K562 (cell line): ENCODE measurements around the gene ANKRD13D. TPM values are rescaled to one million over a fixed set of nuclear protein-coding genes. Genes with fewer than 3 reads are reported as not detected.
A peak's percentile ranks its signal among the peaks of the same experiment; 100 is the strongest.

Experiments used
- BHLHE40 ChIP-seq: IDR thresholded peaks from 2 replicates; pipeline ENCODE4 v1.6.1; 2011; ENCODE audit warnings: low read length, improper control_type of control experiment
- CCNT2 ChIP-seq: IDR thresholded peaks from 2 replicates; pipeline ENCODE4 v1.6.1; 2011; ENCODE audit warnings: borderline replicate concordance, low read depth, mild to moderate bottlenecking, moderate library complexity, mixed read lengths, low read length; ENCODE audit not compliant: insufficient read length; ENCODE audit errors: extremely low read depth
- CHD4 ChIP-seq: fragments of 200-600 bp; sonication (generic); IDR thresholded peaks from 3 replicates; pipeline ENCODE4 v1.6.1; 2012; ENCODE audit warnings: low read depth, mild to moderate bottlenecking, mixed read lengths, low read length, inconsistent platforms; ENCODE audit not compliant: insufficient read depth, insufficient replicate concordance, poor library complexity, severe bottlenecking
- CREBBP ChIP-seq: IDR thresholded peaks from one replicate; pipeline ENCODE4 v1.6.1; 2012; ENCODE audit warnings: low read depth, mild to moderate bottlenecking, control low read depth, inconsistent platforms, low read length
- GATAD2B ChIP-seq: fragments of 450-650 bp; IDR thresholded peaks from 2 replicates; pipeline ENCODE4 v1.6.1; 2017; ENCODE audit warnings: mild to moderate bottlenecking, borderline replicate concordance
- MEIS2 ChIP-seq: fragments of 450-650 bp; IDR thresholded peaks from 2 replicates; pipeline ENCODE4 v1.6.1; 2014; ENCODE audit warnings: mild to moderate bottlenecking; ENCODE audit not compliant: partially characterized antibody
- NBN ChIP-seq: fragments of 450-650 bp; IDR thresholded peaks from 2 replicates; pipeline ENCODE4 v1.6.1; 2016; ENCODE audit warnings: low read depth, mild to moderate bottlenecking
- NR2C2 ChIP-seq, 2 experiments: fragments of 200-800 bp in 1 of 2; sonication (Bioruptor generic) in 1 of 2; sonication (generic) in 1 of 2; formaldehyde crosslinking in 1 of 2; IDR thresholded peaks; 2 replicates each; pipeline versions ENCODE4 v1.6.1 to v1.8.0; 2016 to 2022; ENCODE audit warnings: mild to moderate bottlenecking in 1 of 2, missing compliant biosample characterization in 1 of 2, missing genetic modification characterization in 1 of 2, missing genetic modification reagents in 1 of 2
- RBM22 ChIP-seq: fragments of 200-400 bp; formaldehyde crosslinking; IDR thresholded peaks from 2 replicates; pipeline ENCODE4 v1.6.1; 2018; ENCODE audit warnings: low read length, low read depth; ENCODE audit not compliant: poor library complexity, severe bottlenecking
- TAF15 ChIP-seq: fragments of 200-400 bp; formaldehyde crosslinking; IDR thresholded peaks from 2 replicates; pipeline ENCODE4 v1.6.1; 2017; ENCODE audit warnings: mild to moderate bottlenecking, low read depth, low read length, moderate library complexity
- ZBTB17 ChIP-seq: fragments of 450-650 bp; formaldehyde crosslinking; IDR thresholded peaks from 2 replicates; pipeline ENCODE4 v1.4.0; 2020; ENCODE audit warnings: mild to moderate bottlenecking
- ZNF197 ChIP-seq: fragments of 200-800 bp; sonication (Bioruptor generic); IDR thresholded peaks from 2 replicates; pipeline ENCODE4 v1.6.1; 2016; ENCODE audit warnings: low read depth, missing genetic modification characterization, missing compliant biosample characterization
- ZNF57 ChIP-seq: fragments of 450-650 bp; formaldehyde crosslinking; IDR thresholded peaks from 2 replicates; pipeline ENCODE4 v1.4.0; 2020; ENCODE audit warnings: mild to moderate bottlenecking, moderate library complexity
- ZNF584 ChIP-seq: fragments of 200-800 bp; sonication (Bioruptor generic); IDR thresholded peaks from 2 replicates; pipeline ENCODE4 v1.6.1; 2016; ENCODE audit warnings: low read depth, mild to moderate bottlenecking, missing genetic modification characterization, missing compliant biosample characterization
- ZNF644 ChIP-seq: fragments of 200-800 bp; sonication (Bioruptor generic); IDR thresholded peaks from 2 replicates; pipeline ENCODE4 v1.6.1; 2016; ENCODE audit warnings: low read depth, missing genetic modification characterization, missing compliant biosample characterization
- ZNF707 ChIP-seq: fragments of 250-450 bp; sonication (Bioruptor Pico); conservative IDR thresholded peaks from 2 replicates; pipeline ENCODE4 v1.8.0; 2022; ENCODE audit warnings: inconsistent platforms, mild to moderate bottlenecking, moderate library complexity
- ZSCAN32 ChIP-seq: fragments of 450-650 bp; formaldehyde crosslinking; IDR thresholded peaks from 2 replicates; pipeline ENCODE4 v1.4.0; 2020; ENCODE audit warnings: mild to moderate bottlenecking, moderate library complexity
- polyA plus RNA-seq, 8 experiments: library from polyadenylated mRNA; depleted of rRNA in 4 of 8; stranded (reverse) in 5 of 8; unstranded in 3 of 8; fragments of >200 nt; fragmentation: Nextera tagmentation in 2 of 8; fragmentation: Illumina TruSeq in 1 of 8; extraction: Ambion mirVana in 2 of 8; extraction: Trizol in 1 of 8; gene quantifications; 2 replicates each; pipeline versions ENCODE4 v1.2.1 to v1.2.3, GENCODE V29; 2011 to 2014; ENCODE audit warnings: inconsistent platforms in 1 of 8, missing spikeins in 1 of 8
- total RNA-seq, 7 experiments: library from RNA; depleted of rRNA in 6 of 7; stranded (reverse); fragments of >200 nt in 6 of 7; fragmentation: Illumina TruSeq in 2 of 7; extraction: Trizol in 2 of 7; gene quantifications; 2 replicates each; pipeline versions ENCODE4 v1.2.1 to v1.2.3, GENCODE V29; 2011 to 2021; ENCODE audit warnings: low replicate concordance in 1 of 7
- TF ChIP-seq, protein P1 (sequence below): sonication (generic); formaldehyde crosslinking; IDR thresholded peaks from 2 replicates; pipeline ENCODE4 v1.8.0; 2022; ENCODE audit warnings: mild to moderate bottlenecking, missing genetic modification reagents, borderline replicate concordance
- TF ChIP-seq, protein P2 (sequence below): IDR thresholded peaks from 2 replicates; pipeline ENCODE4 v1.6.1; 2014; ENCODE audit warnings: antibody characterized with exemption
- TF ChIP-seq, protein P3 (sequence below): sonication (generic); formaldehyde crosslinking; IDR thresholded peaks from 2 replicates; pipeline ENCODE4 v1.9.0; 2022; ENCODE audit warnings: mild to moderate bottlenecking, missing genetic modification reagents
- TF ChIP-seq, protein P4 (sequence below): fragments of 200-800 bp; sonication (Bioruptor generic); IDR thresholded peaks from 2 replicates; pipeline ENCODE4 v1.6.1; 2017; ENCODE audit warnings: missing genetic modification characterization, missing compliant biosample characterization

The ANKRD13D gene
- total and polyA plus RNA-seq, 9 of the 15 experiments (the other 6 are each of a cell fraction or from before 2014, with no cell fraction given): 0.94 to 40.9 (median 22.4) TPM

DNA sequence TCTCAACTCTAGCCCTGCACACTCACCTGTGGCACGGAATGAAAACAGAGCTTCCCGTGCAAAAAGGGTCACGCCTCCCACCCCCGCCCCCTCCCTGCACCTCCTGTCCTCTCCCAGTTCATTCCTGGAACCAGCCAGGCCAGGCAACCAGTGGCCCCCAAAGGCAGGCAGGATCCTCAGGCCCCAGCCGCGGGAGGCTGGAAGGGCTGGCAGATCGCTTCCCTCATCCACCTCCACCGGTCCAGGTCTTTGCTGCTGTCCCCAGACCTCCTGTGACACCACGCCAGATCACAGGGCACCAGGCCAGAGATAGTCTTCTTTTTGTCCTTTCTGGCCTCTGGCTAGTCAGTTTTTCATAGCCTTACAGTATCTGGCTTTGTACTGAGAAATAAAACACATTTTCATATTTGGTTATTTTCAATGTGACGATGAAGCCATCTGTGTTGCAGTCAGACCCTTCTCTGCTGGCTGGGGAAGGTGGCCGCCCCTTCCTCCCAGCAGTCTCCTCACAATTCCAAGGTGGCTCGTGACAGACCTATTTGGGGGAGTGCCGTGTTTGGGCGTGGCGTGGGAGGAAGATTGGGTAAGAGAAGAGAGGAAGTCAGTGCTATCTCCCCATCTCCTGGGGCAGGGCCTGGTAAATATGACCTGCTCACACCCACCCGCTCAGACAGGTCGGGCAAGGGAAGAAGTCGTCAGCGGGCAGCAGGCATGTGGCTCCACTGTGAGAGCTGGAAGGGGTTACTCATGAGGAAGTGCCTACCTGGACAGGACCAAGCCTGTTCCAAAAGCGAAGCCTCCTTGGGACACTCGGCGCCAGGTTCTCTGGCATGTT is 23.3 kb downstream of the ANKRD13D start (continued):
- TF ChIP-seq MEIS2 (no peak), TAF15 (no peak), ZSCAN32 (CRISPR knock-in tag) (no peak), ZNF197 (CRISPR knock-in tag) (peak; percentile 50; the same call in 1 of the 2 replicates), GATAD2B (peak; percentile 95; the same call in 1 of the 2 replicates), ZNF644 (tag) (peak; percentile 69; the same call in 1 of the 2 replicates), CCNT2 (peak; percentile 27), ZNF584 (CRISPR knock-in tag) (peak; percentile 53; the same call in 1 of the 2 replicates), ZNF57 (no peak), ZNF707 (CRISPR knock-in tag) (no peak), RBM22 (no peak), NBN (peak; percentile 52; the same call in 1 of the 2 replicates), NR2C2 (CRISPR knock-in tag; IDR thresholded peaks at IDR 0.05) (no peak), NR2C2 (tag; IDR thresholded peaks at IDR 0.05) (peak; percentile 75; the same call in 1 of the 2 replicates), BHLHE40 (peak; percentile 87), CHD4 (no peak), ZBTB17 (CRISPR knock-in tag) (peak; percentile 59; the same call in 1 of the 2 replicates), CREBBP (no peak)
- TF ChIP-seq, protein P1, sequence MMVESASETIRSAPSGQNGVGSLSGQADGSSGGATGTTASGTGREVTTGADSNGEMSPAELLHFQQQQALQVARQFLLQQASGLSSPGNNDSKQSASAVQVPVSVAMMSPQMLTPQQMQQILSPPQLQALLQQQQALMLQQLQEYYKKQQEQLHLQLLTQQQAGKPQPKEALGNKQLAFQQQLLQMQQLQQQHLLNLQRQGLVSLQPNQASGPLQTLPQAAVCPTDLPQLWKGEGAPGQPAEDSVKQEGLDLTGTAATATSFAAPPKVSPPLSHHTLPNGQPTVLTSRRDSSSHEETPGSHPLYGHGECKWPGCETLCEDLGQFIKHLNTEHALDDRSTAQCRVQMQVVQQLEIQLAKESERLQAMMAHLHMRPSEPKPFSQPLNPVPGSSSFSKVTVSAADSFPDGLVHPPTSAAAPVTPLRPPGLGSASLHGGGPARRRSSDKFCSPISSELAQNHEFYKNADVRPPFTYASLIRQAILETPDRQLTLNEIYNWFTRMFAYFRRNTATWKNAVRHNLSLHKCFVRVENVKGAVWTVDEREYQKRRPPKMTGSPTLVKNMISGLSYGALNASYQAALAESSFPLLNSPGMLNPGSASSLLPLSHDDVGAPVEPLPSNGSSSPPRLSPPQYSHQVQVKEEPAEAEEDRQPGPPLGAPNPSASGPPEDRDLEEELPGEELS (CRISPR knock-in tag): no peak
- TF ChIP-seq, protein P2, sequence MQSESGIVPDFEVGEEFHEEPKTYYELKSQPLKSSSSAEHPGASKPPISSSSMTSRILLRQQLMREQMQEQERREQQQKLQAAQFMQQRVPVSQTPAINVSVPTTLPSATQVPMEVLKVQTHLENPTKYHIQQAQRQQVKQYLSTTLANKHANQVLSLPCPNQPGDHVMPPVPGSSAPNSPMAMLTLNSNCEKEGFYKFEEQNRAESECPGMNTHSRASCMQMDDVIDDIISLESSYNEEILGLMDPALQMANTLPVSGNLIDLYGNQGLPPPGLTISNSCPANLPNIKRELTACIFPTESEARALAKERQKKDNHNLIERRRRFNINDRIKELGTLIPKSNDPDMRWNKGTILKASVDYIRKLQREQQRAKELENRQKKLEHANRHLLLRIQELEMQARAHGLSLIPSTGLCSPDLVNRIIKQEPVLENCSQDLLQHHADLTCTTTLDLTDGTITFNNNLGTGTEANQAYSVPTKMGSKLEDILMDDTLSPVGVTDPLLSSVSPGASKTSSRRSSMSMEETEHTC: peak; percentile 96
- TF ChIP-seq, protein P3, sequence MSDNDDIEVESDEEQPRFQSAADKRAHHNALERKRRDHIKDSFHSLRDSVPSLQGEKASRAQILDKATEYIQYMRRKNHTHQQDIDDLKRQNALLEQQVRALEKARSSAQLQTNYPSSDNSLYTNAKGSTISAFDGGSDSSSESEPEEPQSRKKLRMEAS (CRISPR knock-in tag): no peak
- TF ChIP-seq, protein P4, sequence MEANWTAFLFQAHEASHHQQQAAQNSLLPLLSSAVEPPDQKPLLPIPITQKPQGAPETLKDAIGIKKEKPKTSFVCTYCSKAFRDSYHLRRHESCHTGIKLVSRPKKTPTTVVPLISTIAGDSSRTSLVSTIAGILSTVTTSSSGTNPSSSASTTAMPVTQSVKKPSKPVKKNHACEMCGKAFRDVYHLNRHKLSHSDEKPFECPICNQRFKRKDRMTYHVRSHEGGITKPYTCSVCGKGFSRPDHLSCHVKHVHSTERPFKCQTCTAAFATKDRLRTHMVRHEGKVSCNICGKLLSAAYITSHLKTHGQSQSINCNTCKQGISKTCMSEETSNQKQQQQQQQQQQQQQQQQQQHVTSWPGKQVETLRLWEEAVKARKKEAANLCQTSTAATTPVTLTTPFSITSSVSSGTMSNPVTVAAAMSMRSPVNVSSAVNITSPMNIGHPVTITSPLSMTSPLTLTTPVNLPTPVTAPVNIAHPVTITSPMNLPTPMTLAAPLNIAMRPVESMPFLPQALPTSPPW (CRISPR knock-in tag): peak; percentile 73
